Loucy (cell line): ENCODE measurements around the gene TMEM203.

Experiments
- EZH2phosphoT487 ChIP-seq: fragments of 200-600 bp; IDR thresholded peaks from 2 replicates; pipeline ENCODE4 v1.6.1; 2018; ENCODE audit warnings: antibody characterized with exemption, mild to moderate bottlenecking, moderate library complexity, borderline replicate concordance
- TF ChIP-seq, protein P1 (sequence below): fragments of 200-600 bp; sonication (generic); conservative IDR thresholded peaks from 2 replicates; pipeline ENCODE4 v1.5.1; 2014; ENCODE audit warnings: mild to moderate bottlenecking, antibody characterized with exemption, low read length

DNA sequence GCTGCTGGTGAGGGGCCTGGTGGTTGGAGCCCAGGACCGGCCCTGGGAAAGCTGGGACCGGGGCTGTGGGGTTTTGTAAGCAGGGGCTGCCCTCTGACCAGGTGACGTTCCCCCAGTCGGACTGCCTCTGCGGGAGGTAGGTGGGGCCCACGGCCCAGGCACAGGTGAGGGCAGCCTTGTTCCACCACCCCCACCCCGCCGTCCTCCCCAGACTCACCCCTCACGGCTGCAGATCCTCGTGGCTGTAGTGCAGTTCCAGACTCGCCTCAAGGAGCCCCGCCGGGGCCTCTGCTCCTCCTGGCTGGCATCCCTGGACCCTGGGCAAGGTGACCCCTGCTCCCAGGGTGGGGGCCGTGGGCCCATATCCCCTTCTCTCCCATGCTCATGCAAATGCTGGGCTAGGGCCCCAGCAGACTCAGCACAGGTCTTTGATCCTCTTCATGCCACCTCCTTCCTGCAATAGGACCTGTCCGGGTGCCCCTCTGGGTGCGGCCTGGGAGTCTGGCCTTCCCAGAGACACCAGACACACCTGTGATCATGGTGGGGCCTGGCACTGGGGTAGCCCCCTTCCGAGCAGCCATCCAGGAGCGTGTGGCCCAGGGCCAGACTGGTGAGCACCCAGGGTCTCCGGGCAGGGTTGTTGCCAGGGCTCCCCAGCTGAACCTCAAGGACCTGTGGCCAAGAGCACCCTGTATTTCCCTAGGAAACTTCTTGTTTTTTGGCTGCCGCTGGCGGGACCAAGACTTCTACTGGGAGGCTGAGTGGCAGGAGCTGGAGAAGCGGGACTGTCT is 9.9 kb upstream of the TMEM203 start:
- TF ChIP-seq, protein P1, sequence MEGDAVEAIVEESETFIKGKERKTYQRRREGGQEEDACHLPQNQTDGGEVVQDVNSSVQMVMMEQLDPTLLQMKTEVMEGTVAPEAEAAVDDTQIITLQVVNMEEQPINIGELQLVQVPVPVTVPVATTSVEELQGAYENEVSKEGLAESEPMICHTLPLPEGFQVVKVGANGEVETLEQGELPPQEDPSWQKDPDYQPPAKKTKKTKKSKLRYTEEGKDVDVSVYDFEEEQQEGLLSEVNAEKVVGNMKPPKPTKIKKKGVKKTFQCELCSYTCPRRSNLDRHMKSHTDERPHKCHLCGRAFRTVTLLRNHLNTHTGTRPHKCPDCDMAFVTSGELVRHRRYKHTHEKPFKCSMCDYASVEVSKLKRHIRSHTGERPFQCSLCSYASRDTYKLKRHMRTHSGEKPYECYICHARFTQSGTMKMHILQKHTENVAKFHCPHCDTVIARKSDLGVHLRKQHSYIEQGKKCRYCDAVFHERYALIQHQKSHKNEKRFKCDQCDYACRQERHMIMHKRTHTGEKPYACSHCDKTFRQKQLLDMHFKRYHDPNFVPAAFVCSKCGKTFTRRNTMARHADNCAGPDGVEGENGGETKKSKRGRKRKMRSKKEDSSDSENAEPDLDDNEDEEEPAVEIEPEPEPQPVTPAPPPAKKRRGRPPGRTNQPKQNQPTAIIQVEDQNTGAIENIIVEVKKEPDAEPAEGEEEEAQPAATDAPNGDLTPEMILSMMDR = no peak
- no peak for TF ChIP-seq EZH2phosphoT487
